Activated CD4-positive, alpha-beta T cell treated with anti-CD3 and anti-CD28 coated beads for 36 hours (primary cell): ENCODE measurements around the gene TMEM82. TPM values are rescaled to one million over a fixed set of nuclear protein-coding genes. Genes with fewer than 3 reads are reported as not detected.
A peak's percentile ranks its signal among the peaks of the same experiment; 100 is the strongest.

Experiments used
- ATAC-seq: fragments of 200-7000 bp; cut with Tn5 transposase; one replicate; pipeline ENCODE4 v1.10.0; 2021; ENCODE audit warnings: mild to moderate bottlenecking, moderate library complexity
- CTCF ChIA-PET: fragments of 350-600 bp; sonication (Branson Sonifier 250); formaldehyde crosslinking; loops from one replicate; lab custom pipeline; 2021; ENCODE audit warnings: antibody characterized with exemption; lab: Charles Lee
- POLR2A ChIA-PET: fragments of 350-600 bp; sonication (Branson Sonifier 250); formaldehyde crosslinking; loops from one replicate; lab custom pipeline; 2021; ENCODE audit warnings: antibody characterized with exemption, inconsistent platforms; lab: Charles Lee
- DNase-seq: peaks from one replicate; pipeline ENCODE4 v3.0.0-alpha.2; 2020
- H3K27ac Mint-ChIP-seq: one replicate; pipeline ENCODE4 v1.8.0; 2021; ENCODE audit warnings: mixed read lengths
- H3K27me3 Mint-ChIP-seq: one replicate; pipeline ENCODE4 v1.8.0; 2021; ENCODE audit warnings: mixed read lengths
- H3K36me3 Mint-ChIP-seq: one replicate; pipeline ENCODE4 v1.8.0; 2021; ENCODE audit warnings: low read depth, mixed read lengths
- H3K4me1 Mint-ChIP-seq: one replicate; pipeline ENCODE4 v1.8.0; 2021; ENCODE audit warnings: mixed read lengths
- H3K4me3 Mint-ChIP-seq: one replicate; pipeline ENCODE4 v1.8.0; 2021; ENCODE audit warnings: mild to moderate bottlenecking, moderate library complexity, mixed read lengths
- H3K9me3 Mint-ChIP-seq: one replicate; pipeline ENCODE4 v1.8.0; 2021; ENCODE audit warnings: low read depth, mixed read lengths
- intact Hi-C, 2 experiments: fragments of 100-400 bp; cut with DNase I in 1 of 2; cut with micrococcal nuclease in 1 of 2; formaldehyde crosslinking; loops; one replicate each; pipeline versions ENCODE4 v1.14.2 to v1.15.1; 2022 to 2024; cut with DNase I, micrococcal nuclease
- total RNA-seq, 2 experiments: library from RNA; stranded (reverse); gene quantifications; one replicate each; pipeline ENCODE4 v1.2.3, GENCODE V29; 2021

The TMEM82 gene
- total RNA-seq, 2 experiments from 2014 or later, result not detected

- DNase-seq, result no peak
- H3K27ac Mint-ChIP-seq, result no peak overlapping the region
- no peaks in the 10 kb centered on the region for H3K36me3 Mint-ChIP-seq
- H3K4me3 Mint-ChIP-seq, result no peak overlapping the region
- CTCF ChIA-PET, result interaction anchor here (0.7 to 1.4 kb wide), 4 partner anchors 59 to 167 kb away, joined by 3 to 6 read pairs (median 4); no protein-coding TSS in a partner anchor
- peaks cover 5% of the 10 kb centered on the region for H3K4me1 Mint-ChIP-seq
- no peak for ATAC-seq
- no peaks in the 10 kb centered on the region for H3K27me3 Mint-ChIP-seq
- H3K9me3 Mint-ChIP-seq, result no peaks in the 10 kb centered on the region
- POLR2A ChIA-PET, result interaction anchor here (0.5 to 0.9 kb wide), 3 partner anchors 16 to 182 kb away, joined by 3 to 6 read pairs (median 5); no protein-coding TSS in a partner anchor
- intact Hi-C loops, result no loop called here
These were observed 4.7 kb upstream of the TMEM82 start for GRCh38 chr1:15737324-15738319.

- Mint-ChIP-seq H3K27ac (no peak overlapping the region), H3K27me3 (no peaks in the 10 kb centered on the region), H3K4me3 (no peak overlapping the region), H3K9me3 (no peaks in the 10 kb centered on the region), H3K36me3 (no peaks in the 10 kb centered on the region), H3K4me1 (peaks cover 5% of the 10 kb centered on the region)
- CTCF ChIA-PET, result interaction anchor here (0.9 to 1.4 kb wide), 2 partner anchors 144 to 161 kb away, joined by 4 to 5 read pairs; no protein-coding TSS in a partner anchor
- ATAC-seq, result no peak
- POLR2A ChIA-PET, result interaction anchor here (0.5 to 0.9 kb wide), 2 partner anchors 17 to 210 kb away, joined by 3 to 7 read pairs; no protein-coding TSS in a partner anchor
- no peak for DNase-seq
- intact Hi-C loops, result no loop called here
These were observed 3.7 kb upstream of the TMEM82 start for GRCh38 chr1:15738416-15739113.

GRCh38 chr1:15739259-15739658 lies 3.0 kb upstream of the TMEM82 start:
- H3K27me3 Mint-ChIP-seq, result no peaks in the 10 kb centered on the region
- peaks cover 5% of the 10 kb centered on the region for H3K4me1 Mint-ChIP-seq
- ChIA-PET POLR2A (no interaction called here), CTCF (no interaction called here)
- H3K4me3 Mint-ChIP-seq, result no peak overlapping the region
- H3K36me3 Mint-ChIP-seq, result no peaks in the 10 kb centered on the region
- H3K27ac Mint-ChIP-seq, result no peak overlapping the region
- intact Hi-C loops, result no loop called here
- no peak for ATAC-seq
- no peaks in the 10 kb centered on the region for H3K9me3 Mint-ChIP-seq
- no peak for DNase-seq

- intact Hi-C loops, result loop anchor here in 1 of 2 experiments (2.0 to 5.0 kb wide), 2 partner anchors 92 to 417 kb away; no protein-coding TSS in a partner anchor
- Mint-ChIP-seq H3K27ac (no peak overlapping the region), H3K27me3 (no peaks in the 10 kb centered on the region), H3K9me3 (no peaks in the 10 kb centered on the region), H3K4me3 (no peak overlapping the region), H3K4me1 (peaks cover 5% of the 10 kb centered on the region), H3K36me3 (no peaks in the 10 kb centered on the region)
- ATAC-seq (no peak), DNase-seq (peak; percentile 22)
- CTCF ChIA-PET, result no interaction called here
- POLR2A ChIA-PET, result no interaction called here
These were observed 2.6 kb upstream of the TMEM82 start for GRCh38 chr1:15739745-15740144.

- CTCF ChIA-PET, result interaction anchor here (0.6 to 1.6 kb wide), 11 partner anchors 20 to 417 kb away, joined by 3 to 6 read pairs (median 4); no protein-coding TSS in a partner anchor
These were observed 1.1 kb upstream of the TMEM82 start for GRCh38 chr1:15740924-15741850.

GRCh38 chr1:15744122-15744679 lies 1.9 kb downstream of the TMEM82 start:
- Mint-ChIP-seq H3K27ac (no peak overlapping the region), H3K36me3 (no peaks in the 10 kb centered on the region), H3K27me3 (no peaks in the 10 kb centered on the region), H3K4me3 (no peak overlapping the region), H3K4me1 (peaks cover 5% of the 10 kb centered on the region), H3K9me3 (no peaks in the 10 kb centered on the region)
- intact Hi-C loops, result loop anchor here in 1 of 2 experiments (5.0 kb wide), 1 partner anchor 97 kb away; no protein-coding TSS in a partner anchor
- no peak for ATAC-seq
- POLR2A ChIA-PET, result no interaction called here
- CTCF ChIA-PET, result no interaction called here
- no peak for DNase-seq

More at GRCh38 chr1:15740924-15741850, 1.1 kb upstream of the TMEM82 start:
- H3K27me3 Mint-ChIP-seq, result no peaks in the 10 kb centered on the region
- DNase-seq (peak; percentile 88), ATAC-seq (peak; percentile 96)
- POLR2A ChIA-PET, result interaction anchor here (0.5 to 0.6 kb wide), 2 partner anchors 21 to 178 kb away, joined by 3 to 5 read pairs; no protein-coding TSS in a partner anchor
- no peaks in the 10 kb centered on the region for H3K36me3 Mint-ChIP-seq
- intact Hi-C loops, result loop anchor here (1.0 to 5.0 kb wide), 3 partner anchors 94 to 418 kb away; no protein-coding TSS in a partner anchor
- no peak overlapping the region for H3K27ac Mint-ChIP-seq
- H3K4me3 Mint-ChIP-seq, result no peak overlapping the region
- H3K9me3 Mint-ChIP-seq, result no peaks in the 10 kb centered on the region
- H3K4me1 Mint-ChIP-seq, result peaks cover 5% of the 10 kb centered on the region

- Mint-ChIP-seq H3K27ac (no peak overlapping the region), H3K4me3 (no peak overlapping the region), H3K27me3 (no peaks in the 10 kb centered on the region), H3K36me3 (no peaks in the 10 kb centered on the region), H3K4me1 (no peaks in the 10 kb centered on the region), H3K9me3 (no peaks in the 10 kb centered on the region)
- ChIA-PET POLR2A (no interaction called here), CTCF (interaction anchor here (0.6 kb wide), 1 partner anchor 69 kb away, joined by 3 read pairs; no protein-coding TSS in a partner anchor)
- DNase-seq (no peak), ATAC-seq (no peak)
- intact Hi-C loops, result no loop called here
These were observed 5.1 kb downstream of the TMEM82 start for GRCh38 chr1:15747378-15747777.

- Mint-ChIP-seq H3K9me3 (no peaks in the 10 kb centered on the region), H3K4me1 (no peaks in the 10 kb centered on the region), H3K27me3 (no peaks in the 10 kb centered on the region), H3K36me3 (no peaks in the 10 kb centered on the region), H3K27ac (no peak overlapping the region), H3K4me3 (no peak overlapping the region)
- intact Hi-C loops, result no loop called here
- DNase-seq, result no peak
- POLR2A ChIA-PET, result no interaction called here
- ATAC-seq, result no peak
- CTCF ChIA-PET, result no interaction called here
These were observed 6.0 kb downstream of the TMEM82 start for GRCh38 chr1:15748264-15748663.

- DNase-seq (no peak), ATAC-seq (no peak)
- H3K27ac Mint-ChIP-seq, result no peak overlapping the region
- no peaks in the 10 kb centered on the region for H3K4me1 Mint-ChIP-seq
- intact Hi-C loops, result no loop called here
- H3K27me3 Mint-ChIP-seq, result no peaks in the 10 kb centered on the region
- POLR2A ChIA-PET, result no interaction called here
- no peak overlapping the region for H3K4me3 Mint-ChIP-seq
- H3K36me3 Mint-ChIP-seq, result no peaks in the 10 kb centered on the region
- CTCF ChIA-PET, result no interaction called here
- no peaks in the 10 kb centered on the region for H3K9me3 Mint-ChIP-seq
These were observed 6.5 kb downstream of the TMEM82 start for GRCh38 chr1:15748690-15749398.
